GM12872 (cell line): ENCODE measurements around the gene SLCO2B1.

Experiments
- TF ChIP-seq, protein P1 (sequence below): IDR thresholded peaks from 3 replicates; pipeline ENCODE4 v1.5.1; 2011; ENCODE audit warnings: low read depth, mild to moderate bottlenecking, low read length, moderate library complexity; ENCODE audit not compliant: insufficient read depth

The SLCO2B1 gene

DNA sequence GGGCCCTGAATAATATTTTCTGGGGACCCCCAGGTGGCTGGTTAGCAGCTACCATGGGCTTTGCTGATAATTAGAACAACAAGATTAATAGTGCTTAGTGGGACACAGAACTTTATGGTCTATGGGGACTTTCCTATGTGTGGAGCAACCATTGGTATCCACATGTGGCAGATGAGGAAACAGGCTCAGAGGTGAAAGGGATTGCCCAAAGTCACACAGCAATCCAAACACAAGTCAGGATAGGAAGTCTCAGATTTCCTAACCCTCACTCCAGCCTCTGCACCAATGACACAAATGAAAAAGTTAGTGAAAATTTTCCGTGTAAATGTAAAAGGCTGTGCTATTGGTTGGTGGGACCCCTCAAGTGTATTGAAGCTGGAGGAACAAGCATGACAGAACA is 15.3 kb upstream of the SLCO2B1 start:
- TF ChIP-seq, protein P1, sequence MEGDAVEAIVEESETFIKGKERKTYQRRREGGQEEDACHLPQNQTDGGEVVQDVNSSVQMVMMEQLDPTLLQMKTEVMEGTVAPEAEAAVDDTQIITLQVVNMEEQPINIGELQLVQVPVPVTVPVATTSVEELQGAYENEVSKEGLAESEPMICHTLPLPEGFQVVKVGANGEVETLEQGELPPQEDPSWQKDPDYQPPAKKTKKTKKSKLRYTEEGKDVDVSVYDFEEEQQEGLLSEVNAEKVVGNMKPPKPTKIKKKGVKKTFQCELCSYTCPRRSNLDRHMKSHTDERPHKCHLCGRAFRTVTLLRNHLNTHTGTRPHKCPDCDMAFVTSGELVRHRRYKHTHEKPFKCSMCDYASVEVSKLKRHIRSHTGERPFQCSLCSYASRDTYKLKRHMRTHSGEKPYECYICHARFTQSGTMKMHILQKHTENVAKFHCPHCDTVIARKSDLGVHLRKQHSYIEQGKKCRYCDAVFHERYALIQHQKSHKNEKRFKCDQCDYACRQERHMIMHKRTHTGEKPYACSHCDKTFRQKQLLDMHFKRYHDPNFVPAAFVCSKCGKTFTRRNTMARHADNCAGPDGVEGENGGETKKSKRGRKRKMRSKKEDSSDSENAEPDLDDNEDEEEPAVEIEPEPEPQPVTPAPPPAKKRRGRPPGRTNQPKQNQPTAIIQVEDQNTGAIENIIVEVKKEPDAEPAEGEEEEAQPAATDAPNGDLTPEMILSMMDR = no peak

DNA sequence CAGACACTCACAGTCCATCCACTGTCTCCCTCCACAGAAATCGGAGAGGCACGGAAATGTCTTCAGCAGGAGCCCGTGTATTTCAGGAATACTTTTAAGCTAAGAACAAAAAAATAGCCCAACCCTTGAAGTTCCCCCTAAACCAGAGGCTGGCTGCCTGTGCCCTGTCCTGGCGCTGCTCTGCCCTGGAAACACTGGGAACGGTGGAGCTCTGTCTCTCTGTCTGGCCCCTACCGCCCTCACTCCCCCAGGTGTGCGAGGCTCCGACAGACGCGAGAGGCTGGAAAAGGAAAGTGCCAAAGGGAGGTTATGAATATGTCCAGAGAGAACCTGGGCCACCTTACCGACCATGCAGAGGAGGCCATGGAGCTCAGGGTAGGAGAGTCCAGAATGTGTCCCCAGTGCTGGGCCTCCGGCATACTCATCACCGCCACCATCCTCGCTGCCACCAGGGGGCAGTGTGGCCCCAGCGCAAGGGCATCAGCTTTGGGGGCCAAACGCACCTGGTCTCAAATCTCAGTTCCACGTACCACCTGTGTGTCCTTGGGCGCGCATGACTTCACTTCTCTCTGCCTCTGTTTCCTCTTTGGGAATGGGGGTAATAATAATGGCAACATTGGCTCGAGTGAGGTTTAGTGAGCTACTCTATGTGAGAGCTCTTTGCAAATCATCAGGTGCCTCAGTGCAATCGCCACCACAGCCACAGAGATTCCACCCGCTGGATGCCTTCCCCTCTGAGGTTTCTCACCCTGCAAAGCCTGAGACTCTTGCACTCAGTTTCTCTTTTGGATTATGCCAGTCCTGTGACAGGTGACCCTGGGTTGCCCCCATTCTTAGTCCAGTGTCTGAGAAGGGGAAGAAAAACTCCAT is 10.4 kb upstream of the SLCO2B1 start:
- TF ChIP-seq, protein P1 = peak; percentile 98

DNA sequence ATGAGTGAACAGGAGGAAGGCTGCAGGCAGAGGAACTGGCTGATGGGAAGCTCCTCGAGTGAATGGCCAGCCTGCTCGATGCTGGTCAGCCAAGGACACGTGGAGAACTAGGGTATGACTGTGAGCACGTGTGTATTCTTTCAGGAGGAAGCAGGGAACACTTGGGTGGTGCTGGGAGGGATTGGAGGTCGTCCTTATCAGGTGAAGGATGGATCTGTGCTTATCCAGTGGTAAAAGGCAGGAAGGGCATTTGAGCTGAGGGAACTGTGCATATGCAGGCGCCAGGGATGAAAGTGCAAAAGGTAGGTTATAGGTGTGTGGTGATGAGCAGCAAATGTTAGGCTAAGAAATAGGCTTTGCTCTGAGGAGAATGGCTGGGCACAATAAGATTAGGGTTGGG is 9.7 kb upstream of the SLCO2B1 start:
- TF ChIP-seq, protein P1 = no peak

DNA sequence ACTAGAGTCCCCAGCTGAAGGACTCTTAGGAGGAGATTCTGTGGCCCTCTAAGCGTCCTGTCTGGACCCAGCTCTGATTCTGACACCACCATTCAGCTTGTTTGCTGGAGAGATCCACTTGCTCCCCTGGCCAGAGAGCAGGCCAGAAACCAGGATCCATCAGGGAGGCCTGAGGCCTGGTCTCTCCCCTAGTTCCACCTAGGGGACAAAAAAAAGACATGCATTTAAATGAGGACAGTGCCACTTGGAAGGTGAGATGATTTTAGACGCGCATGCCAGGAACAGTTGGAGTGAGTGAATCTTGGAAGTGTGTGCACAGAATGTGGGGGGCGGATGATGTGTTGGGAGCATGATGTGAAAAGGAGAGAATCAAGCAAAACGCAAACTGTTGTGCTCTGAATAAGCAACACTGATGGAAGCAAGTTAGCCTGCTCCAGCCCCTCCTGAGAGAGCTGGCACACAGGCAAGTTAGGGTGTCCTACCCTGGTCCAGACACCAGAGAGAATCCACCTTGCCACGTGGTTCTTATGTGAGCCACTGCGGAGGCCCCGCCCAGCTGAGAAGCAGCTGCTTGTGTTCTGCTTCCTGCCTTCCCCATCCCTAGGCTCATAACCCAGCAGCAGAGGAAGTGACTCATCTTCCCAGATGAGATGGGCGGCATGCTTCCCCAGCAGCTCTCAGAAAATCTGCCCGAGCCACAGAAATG is 8.0 kb upstream of the SLCO2B1 start:
- TF ChIP-seq, protein P1 = no peak

DNA sequence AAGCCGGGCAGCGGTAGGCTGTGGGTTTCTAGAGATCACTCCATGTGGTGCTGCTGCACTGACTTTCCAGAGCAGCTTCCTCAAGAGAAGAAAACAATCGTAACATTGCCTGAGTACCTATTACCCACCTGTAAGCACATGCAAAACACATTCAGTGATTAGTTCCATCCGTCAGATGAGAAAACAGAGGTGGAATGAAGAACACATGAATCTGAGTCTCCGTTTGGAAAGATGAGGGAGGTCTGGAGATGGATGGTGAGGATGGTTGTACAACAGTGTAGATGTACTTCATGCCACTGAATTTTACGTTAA is 7.5 kb upstream of the SLCO2B1 start:
- TF ChIP-seq, protein P1 = no peak

DNA sequence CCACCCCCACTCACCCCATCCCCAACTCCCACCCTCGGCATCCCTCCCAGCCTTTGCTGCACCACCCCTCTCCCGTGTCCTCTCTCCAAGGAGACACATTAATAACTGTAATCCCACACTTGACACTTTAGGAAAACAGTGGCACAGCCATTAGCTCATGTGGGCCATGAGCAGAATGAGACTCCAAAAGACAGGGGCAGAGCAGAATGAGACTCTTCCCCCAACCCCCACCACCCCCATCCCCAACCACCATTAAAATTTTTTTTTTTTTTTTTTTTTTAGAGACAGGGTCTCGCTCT is 6.2 kb upstream of the SLCO2B1 start:
- TF ChIP-seq, protein P1 = no peak

DNA sequence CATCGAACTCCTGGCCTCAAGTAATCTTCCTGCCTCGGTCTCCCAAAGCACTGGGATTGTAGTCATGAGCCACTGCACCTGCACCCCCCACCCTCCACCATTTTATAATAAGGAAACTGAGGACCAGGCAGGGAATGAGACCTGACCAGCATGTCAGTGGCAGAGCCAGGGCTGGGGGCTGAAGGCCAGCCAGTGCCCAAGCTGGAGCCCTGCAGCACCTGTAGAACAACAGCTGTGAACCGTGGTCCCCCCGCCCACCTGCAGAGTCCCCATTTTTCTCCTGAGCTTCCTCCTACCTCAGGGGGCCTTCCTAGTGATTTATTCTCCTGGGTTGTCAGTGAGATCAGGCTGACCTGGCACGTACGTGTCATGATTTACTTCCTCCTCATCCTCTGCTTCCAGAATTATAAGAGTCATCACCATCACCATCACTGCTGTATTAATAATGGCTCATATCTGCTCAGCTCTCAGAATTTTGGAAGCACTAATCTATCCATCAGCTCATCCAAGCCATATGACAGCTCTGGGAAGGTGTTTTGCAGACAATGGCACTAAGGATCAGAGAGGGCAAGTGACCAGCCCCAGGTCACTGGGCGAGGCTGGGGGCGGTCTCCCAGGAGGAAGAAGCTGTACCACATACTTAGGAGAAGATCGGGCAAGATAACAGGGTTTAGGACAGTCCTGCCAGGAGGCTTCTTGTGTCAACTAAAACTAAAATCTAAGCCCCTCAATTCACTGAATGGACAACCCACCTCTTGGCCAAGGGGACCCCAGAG is 5.5 kb upstream of the SLCO2B1 start:
- TF ChIP-seq, protein P1 = no peak
